ENCODE results near the gene CFAP97. TPM values are rescaled to one million over a fixed set of nuclear protein-coding genes. Genes with fewer than 3 reads are reported as not detected.

The CFAP97 gene
- total and polyA plus RNA-seq, 8 donors = 4.8 to 39.8 (median 14.9) TPM

DNA sequence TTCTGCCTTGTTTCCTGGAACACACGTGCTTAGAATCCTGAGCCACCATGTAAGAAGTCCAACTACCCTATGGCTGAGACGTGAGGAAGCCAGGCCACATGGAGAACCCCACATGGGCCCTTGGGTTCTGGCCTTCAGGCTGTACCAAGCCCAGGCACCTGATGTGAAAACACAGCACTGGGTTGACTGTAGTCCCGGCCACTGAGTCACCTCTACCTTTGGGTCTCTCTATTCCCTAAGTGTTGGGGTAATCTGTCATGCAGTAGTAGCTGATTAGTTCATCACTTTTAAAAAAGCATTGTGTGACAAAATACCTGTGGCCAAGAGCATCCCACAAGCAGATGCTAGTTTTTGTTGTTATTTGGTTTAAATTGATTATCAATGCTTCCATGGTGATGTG is 24.3 kb downstream of the CFAP97 start:
- Histone ChIP-seq H3K27me3 (no peaks in the 10 kb centered on the region), H3K36me3 (peaks cover 9 to 14% (median 13%) of the 10 kb centered on the region in 4 donors), H3K4me3 (no peak overlapping the region), H3K4me1 (peaks cover 0 to 13% (median 6%) of the 10 kb centered on the region in 4 donors), H3K27ac (no peak overlapping the region), H3K9me3 (no peaks in the 10 kb centered on the region)
- 87 to 96% (median 90%) methylated on average over 3 of the region's 3 CpGs for WGBS, 5 donors
- no peak for DNase-seq
- intact Hi-C loops (cut with DNase I; ENCODE audit: low total_unique reads) = no loop called here
- TF ChIP-seq, protein P1, sequence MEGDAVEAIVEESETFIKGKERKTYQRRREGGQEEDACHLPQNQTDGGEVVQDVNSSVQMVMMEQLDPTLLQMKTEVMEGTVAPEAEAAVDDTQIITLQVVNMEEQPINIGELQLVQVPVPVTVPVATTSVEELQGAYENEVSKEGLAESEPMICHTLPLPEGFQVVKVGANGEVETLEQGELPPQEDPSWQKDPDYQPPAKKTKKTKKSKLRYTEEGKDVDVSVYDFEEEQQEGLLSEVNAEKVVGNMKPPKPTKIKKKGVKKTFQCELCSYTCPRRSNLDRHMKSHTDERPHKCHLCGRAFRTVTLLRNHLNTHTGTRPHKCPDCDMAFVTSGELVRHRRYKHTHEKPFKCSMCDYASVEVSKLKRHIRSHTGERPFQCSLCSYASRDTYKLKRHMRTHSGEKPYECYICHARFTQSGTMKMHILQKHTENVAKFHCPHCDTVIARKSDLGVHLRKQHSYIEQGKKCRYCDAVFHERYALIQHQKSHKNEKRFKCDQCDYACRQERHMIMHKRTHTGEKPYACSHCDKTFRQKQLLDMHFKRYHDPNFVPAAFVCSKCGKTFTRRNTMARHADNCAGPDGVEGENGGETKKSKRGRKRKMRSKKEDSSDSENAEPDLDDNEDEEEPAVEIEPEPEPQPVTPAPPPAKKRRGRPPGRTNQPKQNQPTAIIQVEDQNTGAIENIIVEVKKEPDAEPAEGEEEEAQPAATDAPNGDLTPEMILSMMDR (IDR thresholded peaks at IDR 0.05) = no peak
- TF ChIP-seq POLR2A (IDR thresholded peaks at IDR 0.05) (no peak), POLR2AphosphoS5 (IDR thresholded peaks at IDR 0.05) (no peak), EP300 (IDR thresholded peaks at IDR 0.05) (no peak)

- intact Hi-C loops (cut with DNase I; ENCODE audit: low total_unique reads) = no loop called here
- Histone ChIP-seq H3K9me3 (no peaks in the 10 kb centered on the region), H3K4me3 (no peak overlapping the region), H3K4me1 (peaks cover 0 to 15% (median 0%) of the 10 kb centered on the region in 4 donors), H3K36me3 (peaks cover 28 to 61% (median 55%) of the 10 kb centered on the region in 4 donors), H3K27me3 (no peaks in the 10 kb centered on the region), H3K27ac (no peak overlapping the region)
- no peak for DNase-seq
- WGBS, 5 donors = 89 to 100% (median 93%) methylated on average over 2 of the region's 2 CpGs
- TF ChIP-seq EP300 (IDR thresholded peaks at IDR 0.05) (no peak), POLR2A (IDR thresholded peaks at IDR 0.05) (no peak), POLR2AphosphoS5 (IDR thresholded peaks at IDR 0.05) (no peak)
- TF ChIP-seq, protein P1 (IDR thresholded peaks at IDR 0.05) = no peak
These were observed 32.3 kb downstream of the CFAP97 start for GRCh38 chr4:185171373-185172071.

DNA sequence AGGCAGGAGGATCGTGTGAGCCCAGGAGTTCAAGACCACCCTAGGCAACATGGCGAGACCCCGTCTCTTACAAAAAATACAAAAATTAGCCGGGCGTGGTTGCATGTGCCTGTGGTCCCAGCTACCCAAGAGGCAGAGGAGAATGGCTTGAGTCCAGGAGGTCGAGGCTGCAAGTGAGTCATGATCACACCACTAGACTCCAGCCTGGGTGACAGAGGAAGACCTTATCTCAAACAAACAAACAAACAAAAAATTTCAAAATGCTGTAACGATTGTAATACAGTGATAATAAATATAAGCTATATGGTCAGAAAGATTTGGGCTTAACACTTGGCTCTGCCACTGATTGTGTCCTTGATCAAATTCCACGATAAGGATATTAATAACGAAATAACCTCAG is 36.6 kb downstream of the CFAP97 start:
- TF ChIP-seq, protein P1 (IDR thresholded peaks at IDR 0.05) = no peak
- TF ChIP-seq EP300 (IDR thresholded peaks at IDR 0.05) (no peak), POLR2A (IDR thresholded peaks at IDR 0.05) (no peak), POLR2AphosphoS5 (IDR thresholded peaks at IDR 0.05) (no peak)
- Histone ChIP-seq H3K4me1 (peaks cover 0 to 14% (median 0%) of the 10 kb centered on the region in 4 donors), H3K4me3 (no peak overlapping the region), H3K27me3 (no peaks in the 10 kb centered on the region), H3K36me3 (peaks cover 29 to 57% (median 51%) of the 10 kb centered on the region in 4 donors), H3K27ac (no peak overlapping the region), H3K9me3 (no peaks in the 10 kb centered on the region)
- intact Hi-C loops (cut with DNase I; ENCODE audit: low total_unique reads) = no loop called here
- WGBS, 5 donors = 81 to 90% (median 87%) methylated on average over 9 of the region's 9 CpGs
- DNase-seq = no peak

DNA sequence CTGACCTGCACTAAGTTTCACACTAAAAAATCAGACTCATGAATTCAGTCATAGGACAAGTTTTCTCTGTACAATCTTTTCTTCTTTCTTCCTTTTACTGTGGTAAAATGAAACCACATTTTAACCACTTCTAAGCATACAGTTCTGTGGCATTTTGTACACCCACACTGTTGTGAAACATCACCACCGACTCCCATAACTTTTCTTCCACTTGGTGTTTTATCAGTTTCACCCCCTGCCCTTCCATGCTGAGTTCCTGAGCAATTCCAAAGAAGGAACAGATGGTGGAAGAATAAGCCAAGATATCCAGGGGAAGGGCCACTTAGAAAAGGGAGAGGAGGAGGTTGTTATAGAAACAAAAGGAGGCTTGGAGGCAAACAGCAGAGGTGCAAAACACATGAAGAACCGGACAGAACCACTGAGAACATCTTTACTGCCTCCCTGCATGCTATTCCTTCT is 38.2 kb downstream of the CFAP97 start:
- no peak for TF ChIP-seq EP300 (IDR thresholded peaks at IDR 0.05)
- TF ChIP-seq, protein P1 (IDR thresholded peaks at IDR 0.05) = no peak
- Histone ChIP-seq H3K4me1 (peaks cover 0 to 11% (median 0%) of the 10 kb centered on the region in 4 donors), H3K4me3 (no peak overlapping the region), H3K9me3 (no peaks in the 10 kb centered on the region), H3K27me3 (no peaks in the 10 kb centered on the region), H3K36me3 (peaks cover 32 to 70% (median 58%) of the 10 kb centered on the region in 4 donors), H3K27ac (no peak overlapping the region)
- intact Hi-C loops (cut with DNase I; ENCODE audit: low total_unique reads) = no loop called here
- 34 to 49% (median 40%) methylated on average over 2 of the region's 2 CpGs for WGBS, 5 donors
- DNase-seq = peak in 1 of 2 donors; percentile 28

All from stomach (tissue), 9 donors.